GM21576 (cell line): ENCODE measurements around the gene TUBB3.
"Not testable (repeated sequence)": the region's sequence is repeated elsewhere in the genome, so short reads cannot be mapped to it uniquely, and the experiment has no call there.

Experiments
- ATAC-seq: cut with Tn5 transposase; IDR thresholded peaks from one replicate; pipeline ENCODE4 v1.9.1; 2021; ENCODE audit warnings: mild to moderate bottlenecking, moderate library complexity; ENCODE audit not compliant: unreplicated experiment

Gene TUBB3

GRCh38 chr16:89962754-89963498, 39.8 kb downstream of the TUBB3 start:
- ATAC-seq: no peak

DNA sequence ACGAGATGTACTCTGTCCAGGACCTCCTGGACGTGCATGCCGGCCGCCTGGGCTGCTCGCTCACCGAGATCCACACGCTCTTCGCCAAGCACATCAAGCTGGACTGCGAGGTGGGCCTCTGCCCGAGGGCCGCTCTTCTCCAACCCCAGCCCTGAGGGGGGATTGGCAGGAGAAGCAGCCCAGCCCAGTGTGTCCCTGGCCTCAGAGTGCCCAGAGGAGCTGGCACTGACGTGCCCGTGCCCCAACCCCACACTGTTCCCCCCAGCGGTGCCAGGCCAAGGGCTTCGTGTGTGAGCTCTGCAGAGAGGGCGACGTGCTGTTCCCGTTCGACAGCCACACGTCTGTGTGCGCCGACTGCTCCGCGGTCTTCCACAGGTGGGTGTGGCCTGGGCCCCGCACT, 41.1 kb downstream of the TUBB3 start:
- no peak for ATAC-seq

- ATAC-seq: no peak
These were observed 42.5 kb downstream of the TUBB3 start for GRCh38 chr16:89965447-89966225.

DNA sequence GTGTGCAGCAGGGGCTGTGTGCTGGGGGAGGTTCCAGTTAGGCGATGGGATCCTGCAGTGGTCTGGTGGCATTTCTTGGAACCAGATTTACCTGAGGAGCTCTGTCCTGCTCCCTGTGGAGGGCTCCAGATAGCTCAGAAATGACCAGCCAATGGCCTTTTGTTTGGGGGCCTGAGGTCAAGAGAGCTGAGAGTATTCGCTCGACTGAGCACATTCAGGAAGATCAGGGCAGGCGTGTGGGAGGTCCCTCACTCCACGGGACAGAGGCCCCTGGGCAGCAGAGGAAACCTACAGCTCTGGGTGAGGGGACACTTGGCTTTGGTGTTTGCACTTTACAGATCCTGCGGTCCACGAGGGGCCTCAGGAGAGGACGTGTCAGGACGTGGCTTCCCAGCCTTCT, 43.6 kb downstream of the TUBB3 start:
- ATAC-seq: no peak

DNA sequence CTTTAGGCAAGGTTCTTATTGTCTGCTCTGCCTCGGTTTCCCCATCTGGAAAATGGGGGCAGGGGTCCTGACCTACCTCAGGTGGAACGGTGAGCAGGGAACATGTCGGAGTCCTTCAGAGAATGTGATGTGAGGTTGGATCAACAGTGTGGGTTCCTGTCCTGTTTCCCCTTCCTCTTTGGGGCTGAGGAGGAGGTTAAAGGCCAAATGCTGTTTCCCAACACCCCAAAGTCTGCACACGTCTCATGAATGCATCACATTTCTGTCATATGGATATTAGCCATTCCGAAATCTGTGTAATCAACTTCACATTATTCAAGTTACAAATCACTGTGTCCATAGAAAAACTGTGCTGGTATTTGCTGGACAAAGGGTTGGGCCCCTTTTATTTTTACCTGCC, 44.3 kb downstream of the TUBB3 start:
- not testable (repeated sequence) for ATAC-seq

DNA sequence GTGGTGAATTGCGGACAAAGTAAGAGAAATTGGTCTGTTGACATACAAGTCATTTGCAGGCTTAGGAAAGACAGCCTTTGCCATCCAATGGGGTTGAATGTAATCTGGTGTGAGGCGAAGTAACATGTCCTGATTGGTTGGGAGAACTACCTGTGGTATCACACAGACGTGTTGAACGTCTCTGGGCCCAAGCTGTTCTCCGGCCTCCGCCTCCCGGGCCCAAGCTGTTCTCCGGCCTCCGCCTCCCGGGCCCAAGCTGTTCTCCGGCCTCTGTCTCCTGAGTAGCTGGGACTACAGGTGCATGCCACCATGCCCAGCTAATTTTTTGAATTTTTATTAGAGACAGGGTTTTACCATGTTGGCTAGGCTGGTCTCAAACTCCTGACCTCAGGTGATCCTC, 44.9 kb downstream of the TUBB3 start:
- ATAC-seq: not testable (repeated sequence)

GRCh38 chr16:89969741-89970410, 46.7 kb downstream of the TUBB3 start:
- ATAC-seq: no peak

- ATAC-seq: no peak
These were observed 48.5 kb downstream of the TUBB3 start for GRCh38 chr16:89971495-89972243.

DNA sequence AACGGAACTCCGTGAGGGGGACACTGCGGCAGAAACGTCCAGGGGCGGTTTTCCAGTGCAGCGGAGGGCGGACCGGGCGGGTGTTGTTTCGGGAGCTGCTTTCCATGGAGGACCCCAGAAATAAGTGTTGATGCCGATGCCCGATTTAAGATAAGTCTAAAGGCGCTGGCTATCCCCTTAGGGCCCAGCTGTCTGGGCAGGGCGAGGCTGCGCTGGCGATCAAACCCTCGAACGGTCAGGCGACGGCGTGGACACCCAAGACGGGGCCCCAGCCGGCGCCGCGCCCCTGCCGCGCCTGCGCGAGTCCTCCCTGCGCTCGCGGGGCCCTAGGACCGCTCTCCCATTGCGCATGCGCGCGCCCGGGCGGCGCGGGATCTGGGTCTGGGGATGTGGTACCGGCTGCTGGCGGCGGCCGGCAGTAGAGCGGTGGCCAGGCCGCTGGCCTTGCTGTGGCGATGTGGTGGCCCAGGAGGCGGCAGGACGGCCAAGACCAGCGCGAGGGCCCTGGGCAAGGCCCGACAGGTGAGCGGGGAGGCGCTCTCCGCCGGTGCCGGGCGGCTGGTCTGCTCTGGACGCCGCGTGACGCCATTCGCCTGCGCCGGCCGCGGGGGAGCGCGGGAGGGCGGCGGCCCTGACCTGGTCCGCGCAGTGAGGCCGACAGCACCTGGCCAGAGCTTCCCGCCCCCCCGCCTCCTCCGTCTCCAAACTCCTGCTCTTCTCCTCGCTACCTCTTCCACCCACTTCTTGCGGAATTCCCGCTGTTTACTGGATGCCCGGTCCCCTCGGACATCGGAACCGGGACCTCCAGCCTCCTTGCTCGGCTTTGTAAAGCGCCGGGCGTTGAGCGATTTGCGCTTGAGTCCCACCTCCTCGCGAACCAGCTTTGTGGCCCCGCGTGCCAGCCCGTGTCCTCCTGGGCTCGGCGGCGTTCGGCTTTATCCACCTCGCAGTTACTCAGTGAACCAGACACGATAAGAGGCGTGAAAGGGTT, 49.4 kb downstream of the TUBB3 start:
- ATAC-seq: peak; percentile 78

DNA sequence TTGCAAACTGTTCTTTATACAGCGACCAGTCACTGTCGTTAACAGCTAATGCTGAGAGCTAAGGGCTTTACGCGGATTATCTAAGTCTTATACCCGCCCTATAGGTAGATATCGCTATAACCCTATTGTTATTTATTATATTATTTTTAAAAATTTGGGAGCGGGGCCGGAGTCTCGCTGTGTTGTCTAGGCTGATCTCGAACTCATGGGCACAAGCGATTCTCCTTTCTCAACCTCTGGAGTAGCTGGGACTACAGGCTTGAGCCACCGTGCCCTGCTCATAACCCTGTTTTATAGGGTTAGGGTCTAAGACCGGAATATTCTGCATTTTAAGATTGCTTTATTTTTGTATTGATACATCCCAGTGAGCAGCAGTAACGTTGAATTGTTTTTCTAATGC, 50.1 kb downstream of the TUBB3 start:
- no peak for ATAC-seq

GRCh38 chr16:89973654-89974335, 50.7 kb downstream of the TUBB3 start:
- ATAC-seq: no peak

- ATAC-seq: no peak
These were observed 51.7 kb downstream of the TUBB3 start for GRCh38 chr16:89974870-89975269.

DNA sequence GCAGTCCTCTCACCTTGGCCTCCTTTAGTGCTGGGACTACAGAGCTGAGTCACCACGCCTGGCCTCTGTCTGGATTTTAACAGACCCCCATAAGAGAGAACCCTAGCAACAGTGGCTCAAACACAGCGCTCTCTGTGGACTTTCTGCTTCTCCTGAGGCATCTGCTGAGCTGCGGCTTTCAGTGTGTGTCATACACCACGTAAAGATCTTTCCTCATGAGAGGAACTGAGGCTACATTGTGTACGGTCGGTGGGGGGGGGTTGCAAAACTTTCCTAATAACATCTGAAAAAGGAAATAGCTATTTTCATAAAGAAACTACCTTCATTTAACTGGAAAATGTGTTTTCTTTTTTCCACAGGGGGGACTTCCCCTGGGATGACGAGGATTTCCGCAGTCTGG, 58.3 kb downstream of the TUBB3 start:
- peak; percentile 89 for ATAC-seq

- ATAC-seq: no peak
These were observed 59.2 kb downstream of the TUBB3 start for GRCh38 chr16:89982318-89982717.

GRCh38 chr16:89983536-89983935, 60.4 kb downstream of the TUBB3 start:
- ATAC-seq: no peak

GRCh38 chr16:89984216-89984615, 61.1 kb downstream of the TUBB3 start:
- no peak for ATAC-seq

- no peak for ATAC-seq
These were observed 62.1 kb downstream of the TUBB3 start for GRCh38 chr16:89985219-89985618.
